ENCODE measurements around the gene SCML2. TPM values are rescaled to one million over a fixed set of nuclear protein-coding genes. Genes with fewer than 3 reads are reported as not detected.

SCML2 gene
- total RNA-seq, 1 experiment from 2014 or later: 7.1 TPM

- Histone ChIP-seq H3K4me3 (ENCODE audit: low read depth in 2 of 2, low read length in 2 of 2) (no peak overlapping the region), H3K27me3 (ENCODE audit: control insufficient read depth, insufficient read depth, low read length) (no peaks in the 10 kb centered on the region), H3K9me3 (ENCODE audit: control insufficient read depth, insufficient read depth, low read depth, low read length) (no peaks in the 10 kb centered on the region), H3K27ac (ENCODE audit: low read length) (no peak overlapping the region), H3K36me3 (ENCODE audit: control insufficient read depth, insufficient read depth, low read length) (no peaks in the 10 kb centered on the region), H3K4me1 (ENCODE audit: control insufficient read depth, insufficient read depth, low read length) (no peaks in the 10 kb centered on the region)
- DNase-seq (ENCODE audit: low read depth, low spot score): no peak
- BruUV-seq (replicated peaks): no TSS peak
- in situ Hi-C loops (cut with HindIII; ENCODE audit: low pct_unique_long_range_greater_than_20kb, low sequenced_read_pairs): no loop called here
- POLR2A ChIA-PET: no interaction called here
- CTCF ChIA-PET: no interaction called here
- TF ChIP-seq CTCF (IDR thresholded peaks at IDR 0.05): no peak
- intact Hi-C loops (cut with micrococcal nuclease; ENCODE audit: unreplicated experiment): no loop called here
- no peak for ATAC-seq
Observed at GRCh38 chrX:18288716-18289115, 65.8 kb downstream of the SCML2 start.

DNA sequence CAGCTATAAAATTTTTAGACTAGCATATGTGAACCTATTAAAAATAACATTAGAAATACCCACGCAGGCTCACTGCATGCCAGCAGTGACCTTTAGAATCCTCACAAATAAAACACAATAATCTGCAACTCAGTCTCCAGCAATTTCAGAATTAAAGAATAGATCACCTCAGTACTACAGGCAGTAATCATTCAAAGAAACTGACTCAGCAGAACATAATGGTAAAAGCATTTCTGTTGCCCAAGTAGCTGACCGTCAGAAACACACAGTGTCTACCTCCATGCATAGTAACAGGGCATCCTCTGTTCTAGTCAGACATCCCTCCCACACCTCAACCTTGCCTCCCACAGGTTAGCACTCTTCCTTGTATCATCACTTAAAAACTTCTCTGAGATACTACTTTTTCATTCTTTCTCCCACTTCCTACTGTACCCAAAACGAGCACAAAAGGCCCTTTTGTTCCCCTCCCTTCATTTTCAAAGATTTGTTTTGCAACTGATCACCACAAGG lies 68.1 kb downstream of the SCML2 start:
- H3K27ac ChIP-seq (ENCODE audit: low read length): no peak overlapping the region
- H3K27me3 ChIP-seq (ENCODE audit: control insufficient read depth, insufficient read depth, low read length): no peaks in the 10 kb centered on the region
- no TSS peak for BruUV-seq (replicated peaks)
- intact Hi-C loops (cut with micrococcal nuclease; ENCODE audit: unreplicated experiment) (no loop called here), in situ Hi-C loops (cut with HindIII; ENCODE audit: low pct_unique_long_range_greater_than_20kb, low sequenced_read_pairs) (no loop called here)
- no peak for TF ChIP-seq POLR2AphosphoS5 (IDR thresholded peaks at IDR 0.05; ENCODE audit: low read depth, low read length)
- no peak for TF ChIP-seq TCF7L2 (IDR thresholded peaks at IDR 0.05; ENCODE audit: low read depth, low read length)
- TF ChIP-seq SIN3A (IDR thresholded peaks at IDR 0.05; ENCODE audit: borderline replicate concordance, insufficient read depth, low read depth, low read length): no peak
- TF ChIP-seq CTCF (IDR thresholded peaks at IDR 0.05): no peak
- TF ChIP-seq REST (IDR thresholded peaks at IDR 0.05; ENCODE audit: insufficient read depth in 1 of 2, low read depth in 2 of 2, low read length in 1 of 2): no peak
- H3K9me3 ChIP-seq (ENCODE audit: control insufficient read depth, insufficient read depth, low read depth, low read length): no peaks in the 10 kb centered on the region
- H3K36me3 ChIP-seq (ENCODE audit: control insufficient read depth, insufficient read depth, low read length): no peaks in the 10 kb centered on the region
- DNase-seq (ENCODE audit: low read depth, low spot score) (no peak), ATAC-seq (no peak)
- ChIA-PET POLR2A (no interaction called here), CTCF (no interaction called here)
- no peak overlapping the region for H3K4me3 ChIP-seq (ENCODE audit: low read depth in 2 of 2, low read length in 2 of 2)
- no peaks in the 10 kb centered on the region for H3K4me1 ChIP-seq (ENCODE audit: control insufficient read depth, insufficient read depth, low read length)

DNA sequence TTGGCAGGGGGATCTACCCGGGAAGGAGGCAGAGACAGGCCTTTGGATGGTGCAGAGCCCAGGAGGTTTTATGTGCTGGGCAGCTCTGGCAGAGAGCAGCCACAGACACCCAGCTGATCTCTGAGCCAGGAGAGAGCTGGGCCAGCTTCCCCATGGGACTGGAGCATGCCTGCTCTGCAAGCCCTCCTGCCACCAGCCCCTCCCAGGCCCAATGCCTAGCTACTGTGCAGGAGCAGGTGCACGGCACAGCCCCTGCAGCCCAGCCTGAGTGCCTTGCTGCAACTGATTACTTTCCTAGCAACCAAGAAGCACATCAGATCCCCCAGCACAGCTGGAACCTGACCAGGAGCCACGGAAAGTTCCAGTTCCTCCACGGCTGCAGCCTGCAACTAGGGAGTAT lies 76.0 kb downstream of the SCML2 start:
- no TSS peak for BruUV-seq (replicated peaks)
- in situ Hi-C loops (cut with HindIII; ENCODE audit: low pct_unique_long_range_greater_than_20kb, low sequenced_read_pairs) (no loop called here), intact Hi-C loops (cut with micrococcal nuclease; ENCODE audit: unreplicated experiment) (no loop called here)
- Histone ChIP-seq H3K4me3 (ENCODE audit: low read depth in 2 of 2, low read length in 2 of 2) (no peak overlapping the region), H3K9me3 (ENCODE audit: control insufficient read depth, insufficient read depth, low read depth, low read length) (no peaks in the 10 kb centered on the region), H3K4me1 (ENCODE audit: control insufficient read depth, insufficient read depth, low read length) (no peaks in the 10 kb centered on the region), H3K27me3 (ENCODE audit: control insufficient read depth, insufficient read depth, low read length) (no peaks in the 10 kb centered on the region), H3K36me3 (ENCODE audit: control insufficient read depth, insufficient read depth, low read length) (no peaks in the 10 kb centered on the region), H3K27ac (ENCODE audit: low read length) (no peak overlapping the region)
- DNase-seq (ENCODE audit: low read depth, low spot score) (no peak), ATAC-seq (no peak)
- ChIA-PET POLR2A (no interaction called here), CTCF (no interaction called here)
- TF ChIP-seq REST (IDR thresholded peaks at IDR 0.05; ENCODE audit: insufficient read depth in 1 of 2, low read depth in 2 of 2, low read length in 1 of 2) (no peak), POLR2AphosphoS5 (IDR thresholded peaks at IDR 0.05; ENCODE audit: low read depth, low read length) (no peak), SIN3A (IDR thresholded peaks at IDR 0.05; ENCODE audit: borderline replicate concordance, insufficient read depth, low read depth, low read length) (no peak)

Data from Panc1 (cell line).